ENCODE data around the gene TBC1D8. TPM values are rescaled to one million over a fixed set of nuclear protein-coding genes. Genes with fewer than 3 reads are reported as not detected.

TBC1D8 gene
- total and polyA plus RNA-seq, 2 of the 13 experiments (the other 11 are each of a cell fraction or from before 2014, with no cell fraction given) = 45.1 to 95.4 TPM

- peak; percentile 40; the same call in 1 of the 2 replicates for TF ChIP-seq ZFP90 (CRISPR knock-in tag; IDR thresholded peaks at IDR 0.05; ENCODE audit: borderline replicate concordance)
- TF ChIP-seq ZBTB42 (CRISPR knock-in tag; IDR thresholded peaks at IDR 0.05) = no peak
- no peak for TF ChIP-seq AGO1 (IDR thresholded peaks at IDR 0.05; ENCODE audit: low read depth, low read length, poor library complexity, severe bottlenecking)
- 0 out of 2 replicates have a peak, but pooled peaks have one; percentile 70 for TF ChIP-seq ZKSCAN8 (CRISPR knock-in tag; IDR thresholded peaks at IDR 0.05; ENCODE audit: borderline replicate concordance)
- TF ChIP-seq MAFF (IDR thresholded peaks at IDR 0.05; ENCODE audit: low read depth, low read length) = peak; percentile 82
- peak; percentile 91 to 99; a peak in 3 of 4 replicates for TF ChIP-seq EP300 (IDR thresholded peaks at IDR 0.05; ENCODE audit: low read depth in 2 of 2, low read length in 2 of 2)
- peak; percentile 91 for TF ChIP-seq EP300 (CRISPR knock-in tag; IDR thresholded peaks at IDR 0.05; ENCODE audit: borderline replicate concordance)
- peak; percentile 49; the same call in 1 of the 2 replicates for TF ChIP-seq BORCS8-MEF2B (CRISPR knock-in tag; IDR thresholded peaks at IDR 0.05)
- TF ChIP-seq ZNF672 (CRISPR knock-in tag; IDR thresholded peaks at IDR 0.05) = no peak
- no peak for TF ChIP-seq SETDB1 (CRISPR knock-in tag; IDR thresholded peaks at IDR 0.05; ENCODE audit: borderline replicate concordance)
- no peak for TF ChIP-seq ZNF432 (CRISPR knock-in tag; IDR thresholded peaks at IDR 0.05; ENCODE audit: borderline replicate concordance)
- no peak for TF ChIP-seq ZNF552 (CRISPR knock-in tag; IDR thresholded peaks at IDR 0.05; ENCODE audit: borderline replicate concordance)
- TF ChIP-seq NFIC (IDR thresholded peaks at IDR 0.05; ENCODE audit: low read length) = peak; percentile 98
- TF ChIP-seq PHF8 (CRISPR knock-in tag; IDR thresholded peaks at IDR 0.05) = peak; percentile 27; the same call in 1 of the 2 replicates
- TF ChIP-seq SMC3 (IDR thresholded peaks at IDR 0.05; ENCODE audit: low read length) = peak; percentile 42
- peak; percentile 98 for TF ChIP-seq ZNF878 (CRISPR knock-in tag; IDR thresholded peaks at IDR 0.05)
- TF ChIP-seq, protein P1, sequence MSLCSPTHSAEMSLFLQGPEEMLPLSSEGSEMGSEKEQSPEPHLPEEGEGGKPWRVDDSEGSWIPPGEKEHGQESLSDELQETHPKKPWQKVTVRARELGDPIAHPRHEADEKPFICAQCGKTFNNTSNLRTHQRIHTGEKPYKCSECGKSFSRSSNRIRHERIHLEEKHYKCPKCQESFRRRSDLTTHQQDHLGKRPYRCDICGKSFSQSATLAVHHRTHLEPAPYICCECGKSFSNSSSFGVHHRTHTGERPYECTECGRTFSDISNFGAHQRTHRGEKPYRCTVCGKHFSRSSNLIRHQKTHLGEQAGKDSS (CRISPR knock-in tag; IDR thresholded peaks at IDR 0.05; ENCODE audit: borderline replicate concordance, low read depth) = peak; percentile 73
- no peak for TF ChIP-seq ZNF367 (CRISPR knock-in tag; IDR thresholded peaks at IDR 0.05; ENCODE audit: borderline replicate concordance)
- TF ChIP-seq TP53 (CRISPR knock-in tag; conservative IDR thresholded peaks at IDR 0.05) = no peak
- TF ChIP-seq TGIF2 (CRISPR knock-in tag; IDR thresholded peaks at IDR 0.05) = peak; percentile 95
- TF ChIP-seq ZNF660 (CRISPR knock-in tag; IDR thresholded peaks at IDR 0.05; ENCODE audit: borderline replicate concordance, low read depth) = no peak
- no peak for TF ChIP-seq ZFP36 (IDR thresholded peaks at IDR 0.05; ENCODE audit: borderline replicate concordance, low read depth, low read length, partially characterized antibody)
- TF ChIP-seq, protein P2, sequence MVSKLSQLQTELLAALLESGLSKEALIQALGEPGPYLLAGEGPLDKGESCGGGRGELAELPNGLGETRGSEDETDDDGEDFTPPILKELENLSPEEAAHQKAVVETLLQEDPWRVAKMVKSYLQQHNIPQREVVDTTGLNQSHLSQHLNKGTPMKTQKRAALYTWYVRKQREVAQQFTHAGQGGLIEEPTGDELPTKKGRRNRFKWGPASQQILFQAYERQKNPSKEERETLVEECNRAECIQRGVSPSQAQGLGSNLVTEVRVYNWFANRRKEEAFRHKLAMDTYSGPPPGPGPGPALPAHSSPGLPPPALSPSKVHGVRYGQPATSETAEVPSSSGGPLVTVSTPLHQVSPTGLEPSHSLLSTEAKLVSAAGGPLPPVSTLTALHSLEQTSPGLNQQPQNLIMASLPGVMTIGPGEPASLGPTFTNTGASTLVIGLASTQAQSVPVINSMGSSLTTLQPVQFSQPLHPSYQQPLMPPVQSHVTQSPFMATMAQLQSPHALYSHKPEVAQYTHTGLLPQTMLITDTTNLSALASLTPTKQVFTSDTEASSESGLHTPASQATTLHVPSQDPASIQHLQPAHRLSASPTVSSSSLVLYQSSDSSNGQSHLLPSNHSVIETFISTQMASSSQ (IDR thresholded peaks at IDR 0.05; ENCODE audit: low read depth) = peak; percentile 85
- TF ChIP-seq, protein P2 (CRISPR knock-in tag; IDR thresholded peaks at IDR 0.05; ENCODE audit: borderline replicate concordance) = peak; percentile 95; the same call in 1 of the 2 replicates
- TF ChIP-seq, protein P3, sequence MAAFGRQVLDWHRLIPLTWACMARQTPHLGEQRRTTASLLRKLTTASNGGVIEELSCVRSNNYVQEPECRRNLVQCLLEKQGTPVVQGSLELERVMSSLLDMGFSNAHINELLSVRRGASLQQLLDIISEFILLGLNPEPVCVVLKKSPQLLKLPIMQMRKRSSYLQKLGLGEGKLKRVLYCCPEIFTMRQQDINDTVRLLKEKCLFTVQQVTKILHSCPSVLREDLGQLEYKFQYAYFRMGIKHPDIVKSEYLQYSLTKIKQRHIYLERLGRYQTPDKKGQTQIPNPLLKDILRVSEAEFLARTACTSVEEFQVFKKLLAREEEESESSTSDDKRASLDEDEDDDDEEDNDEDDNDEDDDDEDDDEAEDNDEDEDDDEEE (CRISPR knock-in tag; IDR thresholded peaks at IDR 0.05) = peak; percentile 84; the same call in 1 of the 2 replicates
Measured at GRCh38 chr2:101116841-101117552, 34.2 kb downstream of the TBC1D8 start (continued).

Data from HepG2 (cell line).